H1 (cell line): ENCODE data around the gene MACROD2. TPM values are rescaled to one million over a fixed set of nuclear protein-coding genes. Genes with fewer than 3 reads are reported as not detected.

Experiments
- CTCF ChIA-PET: fragments of 300-600 bp; sonication (Branson Sonifier 250); formaldehyde crosslinking; loops from one replicate; lab custom pipeline; 2021; ENCODE audit not compliant: partially characterized antibody; lab: Charles Lee
- POLR2A ChIA-PET: fragments of 300-600 bp; sonication (Branson Sonifier 250); formaldehyde crosslinking; loops from one replicate; lab custom pipeline; 2021; ENCODE audit warnings: inconsistent platforms; ENCODE audit not compliant: partially characterized antibody; lab: Charles Lee
- DNase-seq, 2 experiments: peaks; one replicate each; pipeline versions ENCODE4 v3.0.0 to v3.0.0-alpha.2; 2010 to 2022; ENCODE audit warnings: low spot score in 2 of 2, low read depth in 1 of 2, mixed read lengths in 1 of 2
- FAIRE-seq: peaks from 2 replicates; lab custom pipeline; 2011; peaks lifted over from hg19 to GRCh38; lab: Jason Lieb, UNC
- H2AFZ ChIP-seq: 2 replicates; pipeline ENCODE4 v1.8.1; 2012; ENCODE audit warnings: low read length, inconsistent platforms
- H2AK5ac ChIP-seq: 2 replicates; pipeline ENCODE4 v1.6.1; 2013; ENCODE audit warnings: low read depth, low read length
- H2BK120ac ChIP-seq: replicated peaks from 2 replicates; pipeline ENCODE3; 2013; ENCODE audit warnings: low read depth, low read length, inconsistent platforms
- H2BK12ac ChIP-seq: 2 replicates; pipeline ENCODE4 v1.6.1; 2013; ENCODE audit warnings: low read depth, low read length
- H2BK15ac ChIP-seq: 2 replicates; pipeline ENCODE4 v1.6.1; 2013; ENCODE audit warnings: low read length
- H2BK20ac ChIP-seq: 2 replicates; pipeline ENCODE4 v1.6.1; 2013; ENCODE audit warnings: low read length
- H2BK5ac ChIP-seq: 2 replicates; pipeline ENCODE4 v1.6.1; 2013; ENCODE audit warnings: low read depth, low read length
- H3K14ac ChIP-seq: 2 replicates; pipeline ENCODE4 v1.6.1; 2013; ENCODE audit warnings: inconsistent platforms; ENCODE audit not compliant: insufficient read length
- H3K18ac ChIP-seq: 2 replicates; pipeline ENCODE4 v1.6.1; 2013; ENCODE audit warnings: low read length; ENCODE audit errors: extremely low read depth
- H3K23ac ChIP-seq: 2 replicates; pipeline ENCODE4 v1.6.1; 2013; ENCODE audit warnings: inconsistent platforms; ENCODE audit not compliant: insufficient read length
- H3K23me2 ChIP-seq: 2 replicates; pipeline ENCODE4 v1.6.1; 2013; ENCODE audit warnings: low read depth, low read length
- H3K27ac ChIP-seq: 2 replicates; pipeline ENCODE4 v1.6.1; 2011; ENCODE audit warnings: low read depth, low read length, inconsistent platforms
- H3K27me3 ChIP-seq, 4 experiments: replicated peaks in 1 of 4; 1 replicate in 1 of 4; 2 replicates in 3 of 4; pipeline versions ENCODE4 v1.6.1 to v1.8.1; 2011 to 2013; ENCODE audit warnings: low read length in 3 of 4, mild to moderate bottlenecking in 3 of 4, inconsistent platforms in 2 of 4, mixed read lengths in 2 of 4, moderate library complexity in 1 of 4; ENCODE audit not compliant: control insufficient read depth in 3 of 4, insufficient read depth in 3 of 4; ENCODE audit errors: extremely low read depth in 1 of 4
- H3K36me3 ChIP-seq, 4 experiments: 2 replicates each; pipeline versions ENCODE4 v1.6.1 to v1.8.1; 2011 to 2013; ENCODE audit warnings: mild to moderate bottlenecking in 4 of 4, low read length in 3 of 4, moderate library complexity in 2 of 4, control low read depth in 1 of 4, inconsistent platforms in 1 of 4; ENCODE audit not compliant: insufficient read depth in 4 of 4, control insufficient read depth in 2 of 4
- H3K4ac ChIP-seq: replicated peaks from 2 replicates; pipeline ENCODE3; 2013; ENCODE audit warnings: low read length, low read depth, mixed read lengths, inconsistent platforms; ENCODE audit not compliant: insufficient read length
- H3K4me1 ChIP-seq, 4 experiments: replicated peaks in 1 of 4; 1 replicate in 1 of 4; 2 replicates in 3 of 4; pipeline versions ENCODE4 v1.6.1 to v1.8.1; 2011 to 2013; ENCODE audit warnings: low read length in 3 of 4, inconsistent platforms in 2 of 4, mixed read lengths in 1 of 4; ENCODE audit not compliant: insufficient read depth in 4 of 4, control insufficient read depth in 3 of 4
- H3K4me2 ChIP-seq, 2 experiments: 2 replicates each; pipeline versions ENCODE4 v1.6.1 to v1.8.1; 2011 to 2013; ENCODE audit warnings: low read depth in 2 of 2, low read length in 2 of 2, control low read depth in 1 of 2, inconsistent platforms in 1 of 2, mild to moderate bottlenecking in 1 of 2; ENCODE audit not compliant: insufficient read depth in 1 of 2
- H3K4me3 ChIP-seq, 4 experiments: fragments of 200-600, 300-600 bp in 1 of 4; sonication (generic), shearing (Covaris generic), sonication (Bioruptor Twin) in 1 of 4; 2 replicates each; pipeline versions ENCODE4 v1.5.1 to v1.8.1; 2011 to 2016; ENCODE audit warnings: low read length in 4 of 4, low read depth in 3 of 4, control low read depth in 2 of 4, inconsistent platforms in 2 of 4, mild to moderate bottlenecking in 2 of 4, mixed read lengths in 1 of 4, moderate library complexity in 1 of 4; ENCODE audit not compliant: insufficient read depth in 2 of 4; ENCODE audit errors: extremely low read depth in 1 of 4
- H3K56ac ChIP-seq: replicated peaks from 2 replicates; pipeline ENCODE3; 2013; ENCODE audit warnings: low read depth, mild to moderate bottlenecking, mixed read lengths, low read length, inconsistent platforms; ENCODE audit not compliant: insufficient read length
- H3K79me1 ChIP-seq: 2 replicates; pipeline ENCODE4 v1.6.1; 2013; ENCODE audit warnings: low read depth, low read length, control low read depth
- H3K79me2 ChIP-seq, 2 experiments: 2 replicates each; pipeline versions ENCODE4 v1.6.1 to v1.8.1; 2012 to 2013; ENCODE audit warnings: low read length in 2 of 2, mild to moderate bottlenecking in 2 of 2, inconsistent platforms in 1 of 2; ENCODE audit not compliant: insufficient read depth in 2 of 2, control insufficient read depth in 1 of 2
- H3K9ac ChIP-seq, 4 experiments: replicated peaks in 1 of 4; 1 replicate in 1 of 4; 2 replicates in 3 of 4; pipeline versions ENCODE4 v1.6.1 to v1.8.1; 2011 to 2013; ENCODE audit warnings: low read depth in 3 of 4, low read length in 3 of 4, control low read depth in 2 of 4, mild to moderate bottlenecking in 2 of 4, moderate library complexity in 2 of 4, inconsistent platforms in 1 of 4; ENCODE audit errors: extremely low read depth in 1 of 4
- H3K9me3 ChIP-seq, 2 experiments: 2 replicates each; pipeline versions ENCODE4 v1.6.1 to v1.8.1; 2012 to 2013; ENCODE audit warnings: mild to moderate bottlenecking in 2 of 2, moderate library complexity in 2 of 2, control low read depth in 1 of 2, inconsistent platforms in 1 of 2, low read depth in 1 of 2, low read length in 1 of 2, mixed read lengths in 1 of 2; ENCODE audit not compliant: insufficient read depth in 2 of 2
- H4K20me1 ChIP-seq, 2 experiments: replicated peaks in 1 of 2; 2 replicates each; pipeline versions ENCODE3 to v1.8.1; 2011 to 2013; ENCODE audit warnings: inconsistent platforms in 2 of 2, low read length in 2 of 2, mild to moderate bottlenecking in 1 of 2; ENCODE audit not compliant: insufficient read depth in 2 of 2, control insufficient read depth in 1 of 2
- H4K5ac ChIP-seq: 2 replicates; pipeline ENCODE4 v1.6.1; 2013; ENCODE audit warnings: low read length, low read depth, mixed read lengths, inconsistent platforms; ENCODE audit not compliant: insufficient read length
- H4K8ac ChIP-seq: 2 replicates; pipeline ENCODE4 v1.8.0; 2013; ENCODE audit warnings: mild to moderate bottlenecking, moderate library complexity, low read length, inconsistent platforms; ENCODE audit not compliant: insufficient read depth; ENCODE audit errors: extremely low read depth
- H4K91ac ChIP-seq: replicated peaks from 2 replicates; pipeline ENCODE3; 2013; ENCODE audit warnings: low read length, mixed read lengths, inconsistent platforms; ENCODE audit not compliant: insufficient read length
- BCL11A ChIP-seq, 2 experiments: IDR thresholded peaks; one replicate each; pipeline ENCODE4 v1.6.1; 2011; ENCODE audit warnings: low read depth in 2 of 2, low read length in 2 of 2, mild to moderate bottlenecking in 2 of 2
- CEBPB ChIP-seq: IDR thresholded peaks from 2 replicates; pipeline ENCODE4 v1.6.1; 2012; ENCODE audit warnings: low read depth, low read length
- FOSL1 ChIP-seq: IDR thresholded peaks from 2 replicates; pipeline ENCODE4 v1.6.1; 2011; ENCODE audit warnings: mild to moderate bottlenecking, low read depth, low read length, moderate library complexity; ENCODE audit not compliant: insufficient read depth
- HDAC2 ChIP-seq, 2 experiments: fragments of 300-600 bp in 1 of 2; sonication (generic) in 1 of 2; IDR thresholded peaks; 2 replicates each; pipeline ENCODE4 v1.6.1; 2011 to 2012; ENCODE audit warnings: low read depth in 2 of 2, low read length in 2 of 2, mild to moderate bottlenecking in 2 of 2, moderate library complexity in 2 of 2, borderline replicate concordance in 1 of 2, inconsistent platforms in 1 of 2
- JUND ChIP-seq: IDR thresholded peaks from 2 replicates; pipeline ENCODE4 v1.6.1; 2011; ENCODE audit warnings: mild to moderate bottlenecking, improper control_type of control experiment, low read length
- PHF8 ChIP-seq: fragments of 200-600 bp; sonication (generic); conservative IDR thresholded peaks from 2 replicates; pipeline ENCODE4 v1.7.1; 2012; ENCODE audit warnings: low read depth, mild to moderate bottlenecking, inconsistent platforms, low read length, moderate library complexity
- RAD21 ChIP-seq, 2 experiments: IDR thresholded peaks in 1 of 2; conservative IDR thresholded peaks in 1 of 2; 2 replicates each; pipeline ENCODE4 v1.6.1; 2011; ENCODE audit warnings: low read depth in 2 of 2, low read length in 2 of 2, improper control_type of control experiment in 1 of 2, inconsistent platforms in 1 of 2, mild to moderate bottlenecking in 1 of 2, moderate library complexity in 1 of 2
- SIRT6 ChIP-seq: IDR thresholded peaks from one replicate; pipeline ENCODE4 v1.7.1; 2012; ENCODE audit warnings: low read length, inconsistent platforms
- SRF ChIP-seq: IDR thresholded peaks from 2 replicates; pipeline ENCODE4 v1.6.1; 2011; ENCODE audit warnings: mild to moderate bottlenecking, low read depth, low read length, moderate library complexity
- TAF7 ChIP-seq: optimal IDR thresholded peaks from 2 replicates; pipeline ENCODE3; 2011; ENCODE audit warnings: low read depth, mild to moderate bottlenecking, inconsistent platforms, low read length, moderate library complexity, borderline replicate concordance
- polyA plus RNA-seq, 7 experiments: library from polyadenylated mRNA; depleted of rRNA in 3 of 7; stranded (reverse) in 5 of 7; unstranded in 2 of 7; fragments of >200 nt in 5 of 7; fragments of 200-250 nt in 2 of 7; gene quantifications; 1 replicate in 5 of 7; 2 replicates in 1 of 7; 4 replicates in 1 of 7; pipeline versions ENCODE4 v1.2.1 to v1.2.3, GENCODE V29; 2011 to 2013; ENCODE audit warnings: missing spikeins in 2 of 7, mixed read lengths in 2 of 7
- total RNA-seq: library from RNA; stranded (reverse); fragmentation: NEBNext Ultra II Directional; extraction: Animal tissue kit (Norgen Biotek cat#: 25700); gene quantifications from 2 replicates; pipeline ENCODE4 v1.2.1, GENCODE V29; 2021

MACROD2 gene
- total and polyA plus RNA-seq, 2 of the 8 experiments (the other 6 are each of a cell fraction or from before 2014, with no cell fraction given), result 0.70 to 3.9 TPM

DNA sequence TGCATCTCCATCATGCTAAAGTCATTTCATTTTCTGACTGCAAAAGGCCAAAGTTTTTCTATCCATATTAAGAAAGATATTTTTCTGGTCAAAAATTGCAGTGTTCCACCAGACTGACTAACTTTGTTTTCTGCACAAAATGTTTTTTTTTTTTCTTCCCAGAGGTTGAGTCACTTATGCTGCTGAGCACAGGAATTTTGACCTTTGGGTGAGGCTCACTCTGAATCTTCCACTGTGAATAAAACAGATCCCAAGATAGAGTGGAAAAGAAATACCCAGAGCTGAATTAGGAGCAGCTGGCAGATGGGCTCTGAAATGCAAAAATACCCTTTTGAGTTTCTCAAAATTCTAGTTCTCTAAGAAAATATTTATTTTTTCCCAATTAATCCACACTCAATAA is 1581.1 kb downstream of the MACROD2 start:
- ChIA-PET POLR2A (no interaction called here), CTCF (interaction anchor here (0.6 kb wide), 2 partner anchors 10 to 32 kb away, joined by 3 read pairs; no protein-coding TSS in a partner anchor)
- TF ChIP-seq CEBPB (no peak), FOSL1 (no peak), TAF7 (no peak), SRF (no peak), RAD21 (IDR thresholded peaks at IDR 0.05 in 1 of 2, conservative IDR thresholded peaks at IDR 0.05 in 1 of 2; ENCODE audit: low read depth in 2 of 2, low read length in 2 of 2) (no peak), HDAC2 (IDR thresholded peaks at IDR 0.05; ENCODE audit: borderline replicate concordance in 1 of 2, low read depth in 2 of 2, low read length in 2 of 2) (no peak), SIRT6 (no peak), PHF8 (no peak), JUND (no peak), BCL11A (IDR thresholded peaks at IDR 0.05; ENCODE audit: low read depth in 2 of 2, low read length in 2 of 2) (no peak)

More for the DNA sequence above, 1581.1 kb downstream of the MACROD2 start:
- Histone ChIP-seq H3K27me3 (no peaks in the 10 kb centered on the region), H3K27ac (no peak overlapping the region), H4K20me1 (no peaks in the 10 kb centered on the region), H2BK20ac (no peak overlapping the region), H3K23ac (no peak overlapping the region), H4K91ac (no peak overlapping the region), H3K14ac (no peak overlapping the region), H3K79me1 (no peaks in the 10 kb centered on the region), H4K5ac (no peak overlapping the region), H2BK5ac (no peak overlapping the region), H3K18ac (no peak overlapping the region), H3K4me3 (no peak overlapping the region), H2AK5ac (no peak overlapping the region), H2BK15ac (no peak overlapping the region), H3K36me3 (no peaks in the 10 kb centered on the region), H3K9me3 (no peaks in the 10 kb centered on the region), H4K8ac (no peak overlapping the region), H3K79me2 (no peaks in the 10 kb centered on the region), H2BK12ac (no peak overlapping the region), H3K23me2 (no peaks in the 10 kb centered on the region), H3K4me2 (no peak overlapping the region), H2AFZ (no peak overlapping the region), H3K4me1 (peaks cover 0 to 6% (median 2%) of the 10 kb centered on the region in 4 experiments; a peak in 2 of 7 replicates), H2BK120ac (no peak overlapping the region), H3K9ac (no peak overlapping the region), H3K56ac (peak overlapping the region; percentile 7), H3K4ac (no peak overlapping the region)
- no peak for DNase-seq
- no peak for FAIRE-seq
